GM23248 (cell line): ENCODE measurements around the gene TTC23L.

Experiments
- EZH2 ChIP-seq: fragments of 200-600 bp; sonication (generic); IDR thresholded peaks from 2 replicates; pipeline ENCODE4 v1.6.1; 2018; ENCODE audit warnings: antibody characterized with exemption, mild to moderate bottlenecking; ENCODE audit not compliant: insufficient read depth, poor library complexity, severe bottlenecking
- EZH2phosphoT487 ChIP-seq: fragments of 200-600 bp; sonication (generic); IDR thresholded peaks from 2 replicates; pipeline ENCODE4 v1.6.1; 2018; ENCODE audit warnings: antibody characterized with exemption, moderate library complexity, mild to moderate bottlenecking, low read depth; ENCODE audit not compliant: insufficient read depth

- TF ChIP-seq EZH2 (no peak), EZH2phosphoT487 (no peak)
Observed at GRCh38 chr5:34863946-34864345, 25.0 kb downstream of the TTC23L start.
